ENCODE data around the gene ATF3.

Gene ATF3

DNA sequence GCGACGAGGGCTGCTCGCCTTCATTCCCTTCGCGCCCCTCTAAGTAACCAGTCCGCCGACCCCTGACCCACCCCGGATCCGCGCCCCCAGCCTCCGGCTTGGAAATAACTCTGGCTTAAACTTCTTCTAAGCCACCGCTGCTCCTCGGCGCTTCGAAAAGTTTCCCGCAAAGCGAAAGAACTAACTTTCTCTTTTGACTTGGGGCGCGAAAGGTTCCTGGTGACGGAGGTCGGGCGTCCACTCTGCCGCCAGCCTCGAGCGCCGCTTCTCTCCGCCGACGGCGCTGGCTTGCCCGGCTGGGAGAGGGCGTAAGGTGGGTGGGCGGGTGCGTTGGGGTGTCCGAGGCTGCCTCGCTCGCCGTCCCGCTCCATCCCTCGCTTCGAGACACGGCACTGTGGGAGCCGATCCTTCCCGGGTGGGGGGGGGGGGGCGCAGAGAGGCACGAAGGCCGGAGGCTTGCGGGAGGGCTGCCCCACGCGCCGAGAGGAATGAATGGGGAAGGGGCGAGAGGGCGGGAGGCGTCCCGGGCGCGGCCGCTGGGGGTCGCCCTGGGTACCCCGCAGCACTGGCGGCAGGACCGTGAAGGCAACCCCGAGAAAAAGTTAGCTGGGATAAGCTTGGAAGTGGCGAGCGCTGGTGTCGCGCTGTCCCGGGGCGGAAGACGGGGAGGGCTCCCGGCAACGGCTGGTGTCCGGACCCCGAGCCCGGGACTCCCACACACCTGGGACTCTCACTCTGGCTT, 569 bp downstream of the ATF3 start:
- DNase-seq (ENCODE audit: low read depth in 2 of 2), result no peak

DNA sequence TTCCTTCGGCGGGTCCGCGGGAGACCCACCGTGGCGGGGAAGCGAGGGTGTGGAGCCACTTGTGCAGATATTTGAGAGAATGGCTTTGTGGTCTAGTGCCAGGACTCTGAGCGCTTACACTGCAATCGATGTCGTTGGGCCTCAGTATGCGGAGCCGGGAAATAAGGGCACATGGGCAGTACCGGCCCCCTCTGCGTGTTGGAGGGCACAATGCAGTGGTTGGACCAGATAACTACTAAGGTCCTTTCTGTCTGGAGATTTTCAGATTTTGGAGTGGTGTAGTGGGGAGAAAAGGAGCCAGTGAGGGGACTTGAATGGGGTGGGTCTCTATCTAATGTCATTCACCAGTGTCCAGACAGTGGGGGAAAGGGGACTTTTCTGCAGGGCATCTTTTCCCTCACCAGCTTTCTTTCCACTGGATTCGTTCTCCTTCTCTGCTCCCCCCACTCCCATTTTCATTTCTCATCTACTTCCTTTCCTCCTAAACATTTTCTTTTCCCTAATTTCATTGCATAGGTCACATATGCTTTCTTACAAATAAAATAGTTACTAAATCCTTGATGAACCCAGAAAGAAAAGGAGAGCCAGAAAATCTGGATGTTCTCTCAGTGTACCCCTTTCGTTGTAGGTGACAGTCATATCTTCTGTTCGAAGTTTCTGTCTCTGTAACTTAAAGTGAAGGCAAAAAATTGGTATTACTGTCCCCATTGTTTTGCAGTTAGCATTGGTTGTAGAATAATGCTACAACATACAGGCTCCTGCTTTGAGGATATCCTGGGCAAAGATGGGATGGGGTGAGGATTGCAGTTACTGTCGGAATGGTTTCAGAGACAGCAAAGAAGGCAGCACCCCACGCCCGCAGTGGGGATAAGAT, 1.4 kb downstream of the ATF3 start:
- no peak for DNase-seq (ENCODE audit: low read depth in 2 of 2)

- no peak for DNase-seq (ENCODE audit: low read depth in 2 of 2)
These were observed 2.0 kb downstream of the ATF3 start for GRCh38 chr1:212610575-212610967.

DNA sequence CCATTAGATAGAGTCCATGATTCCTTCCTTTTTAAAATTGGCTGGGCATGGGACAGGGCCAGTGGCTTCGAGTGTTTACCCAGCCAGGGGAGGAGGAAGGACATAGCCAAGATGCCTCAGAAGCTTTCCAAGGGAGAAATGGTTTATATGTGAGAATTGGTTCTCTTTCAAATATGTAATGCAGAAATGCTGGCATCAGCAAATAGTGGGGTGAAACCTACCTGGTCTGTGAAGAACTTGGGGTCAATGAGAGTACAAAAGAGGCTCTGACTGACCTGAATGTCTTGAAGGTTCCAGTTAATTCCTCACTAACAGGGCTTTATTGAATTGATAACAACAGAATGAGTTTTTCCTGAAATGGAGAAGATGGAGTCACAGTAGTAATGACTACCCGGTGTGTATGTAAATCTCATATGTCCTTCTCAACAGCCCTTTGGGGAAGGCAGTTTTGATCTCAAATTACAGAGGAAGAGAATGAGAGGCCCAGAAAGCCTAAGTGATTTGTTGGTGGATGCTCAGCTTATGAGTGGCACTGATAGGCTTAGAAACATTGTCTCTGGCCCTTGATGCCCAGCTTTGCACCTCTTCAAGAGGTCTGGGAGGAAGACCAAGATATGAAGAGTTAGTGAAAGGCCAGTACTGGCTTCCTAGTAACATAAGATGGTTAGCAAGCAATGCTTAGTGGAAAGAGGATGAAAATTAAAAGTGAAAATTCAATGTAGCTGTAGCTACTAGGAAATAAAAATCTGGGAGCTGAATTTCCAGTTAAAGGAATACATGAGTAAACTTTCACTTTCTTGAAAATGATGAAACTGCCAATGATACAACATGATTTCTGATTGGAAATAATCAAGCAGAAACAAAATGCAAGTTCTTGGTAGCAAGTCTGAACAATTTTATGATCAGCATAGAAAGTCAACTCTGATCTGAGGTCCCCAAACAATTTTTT, 2.7 kb downstream of the ATF3 start:
- no peak for DNase-seq (ENCODE audit: low read depth in 2 of 2)

- DNase-seq (ENCODE audit: low read depth in 2 of 2), result no peak
These were observed 3.7 kb downstream of the ATF3 start for GRCh38 chr1:212612041-212612961.

DNA sequence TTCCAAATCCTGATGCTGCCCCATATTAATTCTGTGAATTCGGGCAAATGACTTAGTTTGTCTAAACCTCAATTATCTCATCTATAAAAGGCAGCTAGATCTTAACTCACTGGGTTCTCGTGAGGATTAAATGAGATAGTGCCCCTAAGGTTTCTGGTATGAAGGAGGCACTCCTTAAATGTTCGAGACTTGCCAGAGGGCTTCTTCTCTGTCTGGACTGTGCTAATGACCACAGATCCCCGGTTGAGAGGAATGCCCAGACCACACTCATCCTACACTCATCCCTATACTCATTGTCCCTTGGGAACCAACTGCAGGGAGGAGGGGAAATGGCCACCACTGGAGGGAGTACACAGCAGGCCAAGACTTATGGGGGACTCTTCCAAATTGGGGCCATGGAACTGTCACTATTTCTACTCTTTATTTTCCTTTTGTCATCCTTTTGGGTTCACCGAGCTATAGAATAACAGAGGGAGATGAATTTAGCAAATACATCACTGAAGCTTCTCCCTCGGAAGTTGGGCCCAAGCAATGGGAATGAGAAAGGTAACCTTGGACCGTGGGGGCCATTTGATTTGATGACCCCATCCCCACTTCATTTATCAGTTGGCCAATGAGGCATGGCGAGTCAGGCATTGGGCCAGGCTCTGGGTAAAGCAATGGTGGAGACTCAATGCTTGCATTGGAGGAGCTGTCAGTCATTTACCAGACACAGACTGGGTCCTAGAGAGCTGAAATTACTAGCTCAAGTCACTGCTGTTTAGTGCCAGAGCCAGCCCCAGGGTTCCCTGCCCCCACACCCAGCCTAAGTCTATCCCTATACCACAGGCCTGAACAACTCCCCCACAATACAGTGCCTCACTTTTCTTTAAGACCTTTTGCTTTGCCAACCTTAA, 5.1 kb downstream of the ATF3 start:
- no peak for DNase-seq (ENCODE audit: low read depth in 2 of 2)

- no peak for DNase-seq (ENCODE audit: low read depth in 2 of 2)
These were observed 6.1 kb downstream of the ATF3 start for GRCh38 chr1:212614453-212615200.

GRCh38 chr1:212615201-212615470, 6.6 kb downstream of the ATF3 start:
- DNase-seq (ENCODE audit: low read depth in 2 of 2), result no peak

GRCh38 chr1:212618466-212619210, 10.1 kb downstream of the ATF3 start:
- no peak for DNase-seq (ENCODE audit: low read depth in 2 of 2)

- no peak for DNase-seq (ENCODE audit: low read depth in 2 of 2)
These were observed 11.7 kb downstream of the ATF3 start for GRCh38 chr1:212620293-212620692.

DNA sequence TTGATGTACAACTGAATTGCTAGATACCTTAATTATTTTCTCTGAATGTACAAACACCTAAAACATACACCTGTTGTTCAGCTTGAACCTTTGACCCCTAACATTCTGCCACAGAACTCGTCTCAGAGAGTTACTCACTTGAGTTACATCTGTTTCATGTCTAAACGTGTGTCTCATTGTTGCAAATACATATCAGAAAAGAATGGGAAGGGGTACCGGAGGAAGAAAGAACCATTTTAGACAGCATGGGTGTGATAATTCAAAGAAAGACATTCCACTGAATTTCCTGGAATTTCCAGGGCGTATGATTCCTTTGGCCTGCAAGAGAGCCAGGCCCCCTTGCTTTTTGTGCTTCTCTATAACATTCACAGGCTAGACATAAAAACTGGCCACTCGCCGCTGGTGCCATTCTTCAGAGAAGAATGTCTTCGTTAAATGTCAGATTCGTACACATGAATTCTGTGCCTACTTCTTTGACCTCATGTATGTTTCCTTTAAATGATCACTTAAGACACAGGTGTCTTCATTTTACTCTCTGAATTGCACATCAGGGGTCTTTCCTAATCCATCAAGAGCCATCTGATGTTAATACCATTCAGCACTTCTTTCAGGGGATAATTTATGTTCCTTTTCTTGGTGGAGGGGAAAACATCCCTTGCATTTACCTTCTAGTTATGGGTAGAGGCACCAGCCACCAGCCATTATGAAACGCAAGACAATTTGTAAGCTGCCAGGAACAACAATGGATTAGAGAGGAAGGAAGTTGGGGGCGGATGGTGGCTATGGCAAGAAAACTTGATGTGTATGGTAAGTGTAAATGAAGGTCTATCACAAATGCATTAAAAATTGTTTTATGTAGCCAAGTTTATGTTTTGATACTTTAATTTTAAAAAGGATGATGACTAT, 12.7 kb downstream of the ATF3 start:
- DNase-seq (ENCODE audit: low read depth in 2 of 2), result no peak

DNA sequence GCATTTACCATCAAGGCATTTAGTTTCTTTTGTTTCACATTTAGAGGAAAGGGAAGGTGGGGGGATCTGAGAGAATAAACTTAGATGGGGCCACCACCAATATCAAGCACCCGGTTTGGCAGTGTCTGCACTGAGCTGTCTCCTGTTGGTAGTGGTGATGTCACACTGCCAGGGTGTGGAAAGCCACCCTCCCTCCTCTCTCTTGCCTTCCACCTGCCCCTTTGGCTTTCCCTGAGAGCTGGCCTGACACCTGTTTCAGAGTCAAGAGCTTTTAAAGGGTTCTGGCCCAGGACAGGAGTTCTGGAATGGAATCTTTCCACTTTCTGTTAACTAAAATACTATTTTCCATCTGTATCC, 13.4 kb downstream of the ATF3 start:
- no peak for DNase-seq (ENCODE audit: low read depth in 2 of 2)

GRCh38 chr1:212622467-212622866, 13.9 kb downstream of the ATF3 start:
- no peak for DNase-seq (ENCODE audit: low read depth in 2 of 2)

- no peak for DNase-seq (ENCODE audit: low read depth in 2 of 2)
These were observed 14.3 kb downstream of the ATF3 start for GRCh38 chr1:212622906-212623305.

GRCh38 chr1:212623603-212624002, 15.0 kb downstream of the ATF3 start:
- DNase-seq (ENCODE audit: low read depth in 2 of 2), result no peak

- no peak for DNase-seq (ENCODE audit: low read depth in 2 of 2)
These were observed 16.5 kb downstream of the ATF3 start for GRCh38 chr1:212624976-212625501.

DNA sequence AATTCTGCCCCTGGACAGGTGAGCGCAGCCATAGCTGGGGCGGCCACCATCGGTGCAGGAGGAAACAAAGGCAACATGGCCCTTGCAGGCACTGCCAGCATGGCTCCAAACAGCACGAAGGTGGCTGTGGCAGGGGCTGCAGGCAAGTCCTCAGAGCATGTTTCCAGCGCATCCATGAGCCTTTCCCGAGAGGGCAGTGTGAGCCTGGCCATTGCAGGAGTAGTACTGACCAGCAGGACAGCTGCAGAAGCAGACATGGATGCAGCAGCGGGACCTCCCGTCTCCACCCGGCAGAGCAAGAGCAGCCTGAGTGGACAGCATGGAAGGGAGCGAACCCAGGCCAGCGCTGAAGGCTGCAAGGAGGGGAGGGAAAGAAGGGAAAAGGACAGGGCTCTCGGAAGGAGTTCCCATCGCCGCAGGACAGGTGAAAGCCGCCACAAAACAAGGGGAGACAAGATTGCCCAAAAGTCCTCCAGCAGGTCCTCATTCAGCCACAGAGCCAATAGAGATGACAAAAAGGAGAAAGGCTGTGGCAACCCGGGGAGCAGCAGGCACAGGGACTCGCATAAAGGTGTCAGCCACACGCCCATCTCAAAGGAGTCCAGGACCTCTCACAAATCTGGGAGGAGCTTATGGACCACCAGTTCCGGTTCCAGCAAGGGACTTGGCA, 17.4 kb downstream of the ATF3 start:
- DNase-seq (ENCODE audit: low read depth in 2 of 2), result no peak

All from stimulated activated CD8-positive, alpha-beta memory T cell treated with anti-CD3 and anti-CD28 coated beads, Interleukin-15, amount 100 ng/mL, for 4 hours (primary cell).